ENCODE data around the gene PCSK5. TPM values are rescaled to one million over a fixed set of nuclear protein-coding genes. Genes with fewer than 3 reads are reported as not detected.

The PCSK5 gene
- total RNA-seq, 4 donors from 2014 or later, result 9.6 to 41.8 (median 15.1) TPM

- H3K27ac ChIP-seq, result no peak overlapping the region
- H3K4me1 ChIP-seq, result no peaks in the 10 kb centered on the region
- no peaks in the 10 kb centered on the region for H3K27me3 ChIP-seq
- H3K4me3 ChIP-seq (replicated peaks in 1 of 3), result no peak overlapping the region
- no peak for DNase-seq
- no peaks in the 10 kb centered on the region for H3K9me3 ChIP-seq
- WGBS, 2 donors, result 91 to 95% methylated on average over 11 of the region's 11 CpGs
- H3K36me3 ChIP-seq, result peaks cover 0 to 3% of the 10 kb centered on the region in 2 donors
- intact Hi-C loops (cut with DNase I), result no loop called here
- TF ChIP-seq POLR2A (IDR thresholded peaks at IDR 0.05) (no peak), CTCF (IDR thresholded peaks at IDR 0.05) (no peak)
Observed at GRCh38 chr9:76188286-76188685, 297.8 kb downstream of the PCSK5 start.

DNA sequence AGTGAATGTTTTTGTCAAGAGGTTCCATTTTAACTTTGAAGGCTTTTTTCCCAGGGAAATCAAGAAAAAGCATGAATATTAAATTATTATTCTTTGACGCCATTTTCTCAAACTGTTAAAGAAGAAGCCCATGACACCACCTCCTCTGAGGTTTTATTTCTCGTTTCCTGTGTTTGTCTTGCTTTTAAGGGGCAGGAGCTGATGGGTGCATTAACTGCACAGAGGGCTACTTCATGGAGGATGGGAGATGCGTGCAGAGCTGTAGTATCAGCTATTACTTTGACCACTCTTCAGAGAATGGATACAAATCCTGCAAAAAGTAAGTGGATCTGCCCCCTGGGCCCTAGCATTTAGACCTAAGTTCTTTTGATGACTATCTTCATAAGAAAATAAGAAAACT lies 298.4 kb downstream of the PCSK5 start:
- Histone ChIP-seq H3K9me3 (no peaks in the 10 kb centered on the region), H3K4me3 (replicated peaks in 1 of 3) (no peak overlapping the region), H3K36me3 (peaks cover 0 to 3% of the 10 kb centered on the region in 2 donors), H3K4me1 (no peaks in the 10 kb centered on the region), H3K27me3 (no peaks in the 10 kb centered on the region), H3K27ac (no peak overlapping the region)
- WGBS, 2 donors, result 91 to 97% methylated on average over 3 of the region's 3 CpGs
- intact Hi-C loops (cut with DNase I), result no loop called here
- no peak for DNase-seq
- TF ChIP-seq CTCF (IDR thresholded peaks at IDR 0.05) (no peak), POLR2A (IDR thresholded peaks at IDR 0.05) (no peak)

GRCh38 chr9:76191493-76191892 lies 301.0 kb downstream of the PCSK5 start:
- WGBS, 2 donors, result 95 to 98% methylated on average over 5 of the region's 5 CpGs
- no peak for TF ChIP-seq POLR2A (IDR thresholded peaks at IDR 0.05)
- no peak for TF ChIP-seq CTCF (IDR thresholded peaks at IDR 0.05)
- Histone ChIP-seq H3K27ac (no peak overlapping the region), H3K9me3 (no peaks in the 10 kb centered on the region), H3K4me3 (replicated peaks in 1 of 3) (no peak overlapping the region), H3K27me3 (no peaks in the 10 kb centered on the region), H3K36me3 (no peaks in the 10 kb centered on the region), H3K4me1 (no peaks in the 10 kb centered on the region)
- intact Hi-C loops (cut with DNase I), result no loop called here
- DNase-seq, result no peak

GRCh38 chr9:76192013-76192412 lies 301.5 kb downstream of the PCSK5 start:
- no peak for DNase-seq
- H3K9me3 ChIP-seq, result no peaks in the 10 kb centered on the region

DNA sequence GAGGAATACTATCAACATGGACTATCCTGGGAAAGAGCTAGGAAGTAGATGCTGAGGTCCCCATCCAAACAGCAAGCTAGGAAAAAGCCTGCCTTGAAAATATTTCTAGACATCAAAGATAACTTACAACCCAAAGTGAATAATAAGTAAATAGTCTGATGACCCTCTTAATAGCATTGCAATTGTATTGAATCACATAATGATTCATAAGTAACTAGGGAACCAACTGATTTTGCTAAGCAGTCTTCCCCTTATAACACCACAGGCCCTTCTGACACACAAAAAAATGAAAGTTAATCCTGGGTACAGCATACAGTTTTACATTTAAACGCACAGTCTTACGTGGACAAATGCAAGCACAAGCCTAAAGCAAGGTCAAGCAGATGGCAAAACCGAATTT lies 304.4 kb downstream of the PCSK5 start:
- H3K9me3 ChIP-seq, result no peaks in the 10 kb centered on the region
- no peak overlapping the region for H3K27ac ChIP-seq
- H3K27me3 ChIP-seq, result no peaks in the 10 kb centered on the region
- no peak overlapping the region for H3K4me3 ChIP-seq (replicated peaks in 1 of 3)
- DNase-seq, result no peak
- H3K36me3 ChIP-seq, result no peaks in the 10 kb centered on the region
- TF ChIP-seq POLR2A (IDR thresholded peaks at IDR 0.05) (no peak), CTCF (IDR thresholded peaks at IDR 0.05) (no peak)
- 94 to 96% methylated on average over 3 of the region's 3 CpGs for WGBS, 2 donors
- H3K4me1 ChIP-seq, result no peaks in the 10 kb centered on the region
- intact Hi-C loops (cut with DNase I), result no loop called here

More at GRCh38 chr9:76192013-76192412, 301.5 kb downstream of the PCSK5 start:
- TF ChIP-seq POLR2A (IDR thresholded peaks at IDR 0.05) (no peak), CTCF (IDR thresholded peaks at IDR 0.05) (no peak)
- WGBS, 2 donors, result 95 to 99% methylated on average over 3 of the region's 3 CpGs
- no peak overlapping the region for H3K4me3 ChIP-seq (replicated peaks in 1 of 3)
- no peaks in the 10 kb centered on the region for H3K27me3 ChIP-seq
- intact Hi-C loops (cut with DNase I), result no loop called here
- no peaks in the 10 kb centered on the region for H3K4me1 ChIP-seq
- no peaks in the 10 kb centered on the region for H3K36me3 ChIP-seq
- H3K27ac ChIP-seq, result no peak overlapping the region
